ENCODE data around the gene SLC51A. TPM values are rescaled to one million over a fixed set of nuclear protein-coding genes. Genes with fewer than 3 reads are reported as not detected.

Gene SLC51A
- total RNA-seq, 4 donors from 2014 or later = not detected

DNA sequence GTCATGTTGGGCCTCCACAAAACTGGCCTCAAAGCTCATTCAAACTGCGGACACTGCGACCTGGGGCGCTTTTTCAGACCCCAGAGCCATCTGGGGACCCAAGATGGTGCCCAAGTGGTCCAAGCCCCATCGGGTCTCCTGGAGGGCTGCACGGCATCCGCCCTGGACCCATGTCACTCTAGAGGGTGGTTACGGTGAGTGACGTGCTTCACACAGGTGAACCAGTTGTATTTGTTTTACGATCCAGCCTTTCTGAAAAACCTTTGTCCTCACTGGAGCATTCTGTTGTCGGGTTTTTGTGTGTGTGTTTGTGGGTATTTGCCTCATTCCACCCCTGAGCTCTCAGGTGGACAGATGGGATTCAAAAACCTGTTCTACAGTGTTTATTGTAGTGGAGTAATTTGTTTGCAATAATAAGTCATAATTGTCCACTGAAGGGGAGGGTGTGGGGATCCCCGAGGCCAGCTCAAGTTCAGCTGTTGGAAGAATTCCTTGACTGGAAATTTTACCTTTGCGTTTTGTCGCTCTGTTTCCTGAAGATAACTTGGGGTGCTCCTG lies 1.9 kb downstream of the SLC51A start:
- WGBS, 2 donors (ENCODE audit: low coverage in 1 of 2) = 86 to 95% methylated on average over 7 to 12 of the region's 13 CpGs
- Histone ChIP-seq H3K36me3 (no peaks in the 10 kb centered on the region), H3K9me3 (no peaks in the 10 kb centered on the region), H3K27me3 (peaks cover 39% of the 10 kb centered on the region), H3K4me1 (peaks cover 0 to 12% (median 0%) of the 10 kb centered on the region in 3 donors), H3K4me3 (no peak overlapping the region), H3K27ac (no peak overlapping the region)
- TF ChIP-seq POLR2AphosphoS5 (IDR thresholded peaks at IDR 0.05) (no peak), EP300 (IDR thresholded peaks at IDR 0.05) (no peak), POLR2A (IDR thresholded peaks at IDR 0.05) (no peak)
- ATAC-seq = no peak

DNA sequence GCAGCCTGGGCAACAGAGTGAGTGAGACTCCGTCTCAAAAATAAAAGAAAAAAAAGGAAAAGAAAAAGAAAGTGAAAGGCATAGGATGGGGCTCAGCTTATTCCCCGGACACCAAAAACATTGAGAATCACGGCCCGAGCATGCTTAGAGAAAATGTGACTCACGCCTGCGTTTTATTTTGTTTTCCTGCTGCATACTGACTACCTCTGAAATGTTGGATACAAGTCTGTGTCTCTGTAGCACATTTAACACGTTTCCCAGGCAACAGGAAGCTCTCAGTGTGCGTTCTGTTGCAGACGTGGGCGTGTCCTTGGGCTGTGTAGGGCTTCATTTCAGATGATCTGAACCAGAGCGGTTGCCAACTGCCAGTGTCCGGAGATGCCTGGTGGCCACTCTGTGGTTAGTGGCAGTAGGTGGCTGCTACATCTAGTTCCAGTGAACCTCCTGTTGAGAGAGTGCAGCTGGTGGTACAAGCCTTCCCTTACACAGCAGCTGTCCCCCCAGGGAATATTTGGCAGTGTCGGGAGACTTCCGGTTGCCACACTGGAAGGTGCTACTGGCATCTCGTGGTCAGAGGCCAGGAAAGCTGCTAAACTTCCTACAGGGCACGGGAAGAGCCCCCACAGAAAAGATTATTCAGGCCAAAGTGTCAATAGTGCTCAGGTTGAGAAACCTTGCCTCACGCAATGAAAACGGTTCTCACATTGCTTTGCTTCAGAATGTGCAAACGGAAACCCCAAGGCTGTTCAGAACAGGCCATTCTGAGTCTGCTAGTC lies 3.0 kb downstream of the SLC51A start:
- H3K9me3 ChIP-seq = no peaks in the 10 kb centered on the region
- TF ChIP-seq EP300 (IDR thresholded peaks at IDR 0.05) = no peak
- TF ChIP-seq, protein P1, sequence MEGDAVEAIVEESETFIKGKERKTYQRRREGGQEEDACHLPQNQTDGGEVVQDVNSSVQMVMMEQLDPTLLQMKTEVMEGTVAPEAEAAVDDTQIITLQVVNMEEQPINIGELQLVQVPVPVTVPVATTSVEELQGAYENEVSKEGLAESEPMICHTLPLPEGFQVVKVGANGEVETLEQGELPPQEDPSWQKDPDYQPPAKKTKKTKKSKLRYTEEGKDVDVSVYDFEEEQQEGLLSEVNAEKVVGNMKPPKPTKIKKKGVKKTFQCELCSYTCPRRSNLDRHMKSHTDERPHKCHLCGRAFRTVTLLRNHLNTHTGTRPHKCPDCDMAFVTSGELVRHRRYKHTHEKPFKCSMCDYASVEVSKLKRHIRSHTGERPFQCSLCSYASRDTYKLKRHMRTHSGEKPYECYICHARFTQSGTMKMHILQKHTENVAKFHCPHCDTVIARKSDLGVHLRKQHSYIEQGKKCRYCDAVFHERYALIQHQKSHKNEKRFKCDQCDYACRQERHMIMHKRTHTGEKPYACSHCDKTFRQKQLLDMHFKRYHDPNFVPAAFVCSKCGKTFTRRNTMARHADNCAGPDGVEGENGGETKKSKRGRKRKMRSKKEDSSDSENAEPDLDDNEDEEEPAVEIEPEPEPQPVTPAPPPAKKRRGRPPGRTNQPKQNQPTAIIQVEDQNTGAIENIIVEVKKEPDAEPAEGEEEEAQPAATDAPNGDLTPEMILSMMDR (IDR thresholded peaks at IDR 0.05) = no peak
- no peak for TF ChIP-seq POLR2AphosphoS5 (IDR thresholded peaks at IDR 0.05)
- TF ChIP-seq POLR2A (IDR thresholded peaks at IDR 0.05) = no peak

DNA sequence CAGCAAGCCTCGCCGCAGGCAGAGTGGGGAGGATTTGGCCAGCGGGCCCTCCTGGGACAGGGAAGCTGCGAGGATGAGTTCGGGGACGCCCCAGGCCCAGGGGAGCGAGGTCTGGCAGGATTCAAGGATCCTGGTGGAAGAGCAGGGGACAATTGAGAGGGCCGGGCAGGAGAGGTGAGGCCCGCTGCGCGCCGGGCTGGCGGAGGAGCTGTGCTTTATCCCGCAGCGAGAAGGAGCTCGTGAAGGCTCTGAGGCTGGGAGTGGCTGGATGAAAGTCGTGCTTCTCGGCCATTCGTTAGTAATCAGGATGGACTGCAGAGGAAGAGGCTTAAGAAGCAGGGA lies 3.6 kb downstream of the SLC51A start:
- ATAC-seq = no peak
- Histone ChIP-seq H3K36me3 (no peaks in the 10 kb centered on the region), H3K4me3 (no peak overlapping the region), H3K27ac (peak overlapping the region in 2 of 4 donors; percentile 3 to 7), H3K4me1 (peaks cover 0 to 12% (median 0%) of the 10 kb centered on the region in 3 donors), H3K9me3 (no peaks in the 10 kb centered on the region), H3K27me3 (peaks cover 34% of the 10 kb centered on the region)
- TF ChIP-seq EP300 (IDR thresholded peaks at IDR 0.05) (no peak), POLR2A (IDR thresholded peaks at IDR 0.05) (no peak), POLR2AphosphoS5 (IDR thresholded peaks at IDR 0.05) (no peak)
- TF ChIP-seq, protein P1 (IDR thresholded peaks at IDR 0.05) = no peak
- WGBS, 2 donors (ENCODE audit: low coverage in 1 of 2) = 48% methylated on average over 12 of the region's 19 CpGs; no CpG with 5 or more reads in 1 of the 2 donors

More for the DNA sequence above, 3.0 kb downstream of the SLC51A start:
- H3K36me3 ChIP-seq = no peaks in the 10 kb centered on the region
- peaks cover 0 to 12% (median 0%) of the 10 kb centered on the region in 3 donors for H3K4me1 ChIP-seq
- ATAC-seq = peak; percentile 71
- peaks cover 38% of the 10 kb centered on the region for H3K27me3 ChIP-seq
- H3K27ac ChIP-seq = peak overlapping the region in 2 of 4 donors; percentile 3 to 7
- H3K4me3 ChIP-seq = peak overlapping the region in 1 of 2 donors; percentile 37
- WGBS, 2 donors (ENCODE audit: low coverage in 1 of 2) = 15 to 47% methylated on average over 13 to 15 of the region's 19 CpGs

DNA sequence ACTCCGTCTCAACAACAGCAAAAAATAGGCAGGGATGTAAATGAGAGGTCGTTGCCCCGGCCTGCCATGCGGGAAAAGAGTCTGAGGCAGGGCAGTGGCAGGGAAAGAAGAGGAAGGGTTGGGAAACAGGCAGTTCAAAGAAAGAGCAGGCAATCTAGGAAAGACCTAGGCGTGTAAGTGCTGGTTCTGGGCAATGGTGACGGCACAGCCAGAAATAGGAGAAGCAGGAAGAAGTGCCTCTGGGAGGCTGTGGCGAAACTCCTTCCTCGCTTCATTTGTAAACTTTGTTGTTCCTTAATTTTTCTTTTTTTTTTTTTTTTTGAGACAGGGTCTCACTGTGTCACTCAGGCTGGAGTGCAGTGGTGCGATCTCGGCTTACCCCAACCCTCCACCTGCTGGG lies 4.3 kb downstream of the SLC51A start:
- H3K9me3 ChIP-seq = no peaks in the 10 kb centered on the region
- H3K27ac ChIP-seq = no peak overlapping the region
- 74 to 86% methylated on average over 7 of the region's 10 CpGs for WGBS, 2 donors (ENCODE audit: low coverage in 1 of 2)
- H3K36me3 ChIP-seq = no peaks in the 10 kb centered on the region
- TF ChIP-seq, protein P1 (IDR thresholded peaks at IDR 0.05) = no peak
- no peak for TF ChIP-seq EP300 (IDR thresholded peaks at IDR 0.05)
- no peak for TF ChIP-seq POLR2A (IDR thresholded peaks at IDR 0.05)
- TF ChIP-seq POLR2AphosphoS5 (IDR thresholded peaks at IDR 0.05) = no peak
- no peak for ATAC-seq
- H3K4me1 ChIP-seq = peaks cover 0 to 12% (median 0%) of the 10 kb centered on the region in 3 donors
- no peak overlapping the region for H3K4me3 ChIP-seq
- peaks cover 33% of the 10 kb centered on the region for H3K27me3 ChIP-seq

DNA sequence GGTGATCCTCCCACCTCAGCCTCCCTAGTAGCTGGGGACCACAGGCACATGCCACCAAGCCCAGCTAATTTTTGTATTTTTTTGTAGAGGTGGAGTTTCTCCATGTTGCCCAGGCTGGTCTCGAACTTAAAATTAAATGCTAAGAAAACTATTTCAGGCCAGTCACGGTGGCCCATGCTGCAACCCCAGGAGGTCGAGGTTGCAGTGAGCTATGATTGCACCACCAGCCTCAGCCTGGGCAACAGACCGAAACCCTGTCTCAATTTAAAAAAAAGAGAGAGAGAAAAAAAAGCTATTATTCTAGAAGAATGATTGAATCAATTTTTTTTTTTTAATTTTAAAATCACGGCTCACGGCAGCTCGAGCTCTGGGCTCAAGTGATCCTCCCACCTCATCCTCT lies 4.7 kb downstream of the SLC51A start:
- no peak overlapping the region for H3K27ac ChIP-seq
- WGBS, 2 donors (ENCODE audit: low coverage in 1 of 2) = 62 to 81% methylated on average over 4 to 7 of the region's 7 CpGs
- peaks cover 31% of the 10 kb centered on the region for H3K27me3 ChIP-seq
- peaks cover 0 to 12% (median 0%) of the 10 kb centered on the region in 3 donors for H3K4me1 ChIP-seq
- H3K9me3 ChIP-seq = no peaks in the 10 kb centered on the region
- ATAC-seq = no peak
- H3K4me3 ChIP-seq = no peak overlapping the region
- H3K36me3 ChIP-seq = no peaks in the 10 kb centered on the region
- TF ChIP-seq EP300 (IDR thresholded peaks at IDR 0.05) = no peak
- no peak for TF ChIP-seq POLR2AphosphoS5 (IDR thresholded peaks at IDR 0.05)
- TF ChIP-seq, protein P1 (IDR thresholded peaks at IDR 0.05) = no peak
- TF ChIP-seq POLR2A (IDR thresholded peaks at IDR 0.05) = no peak

Data from gastroesophageal sphincter (tissue), 4 donors.